HG02938 (cell line): ENCODE measurements around the gene ATP1A2.

Source experiments
- ATAC-seq: cut with Tn5 transposase; IDR thresholded peaks from one replicate; pipeline ENCODE4 v1.9.1; 2021; ENCODE audit warnings: mild to moderate bottlenecking, moderate library complexity; ENCODE audit not compliant: unreplicated experiment

The ATP1A2 gene

DNA sequence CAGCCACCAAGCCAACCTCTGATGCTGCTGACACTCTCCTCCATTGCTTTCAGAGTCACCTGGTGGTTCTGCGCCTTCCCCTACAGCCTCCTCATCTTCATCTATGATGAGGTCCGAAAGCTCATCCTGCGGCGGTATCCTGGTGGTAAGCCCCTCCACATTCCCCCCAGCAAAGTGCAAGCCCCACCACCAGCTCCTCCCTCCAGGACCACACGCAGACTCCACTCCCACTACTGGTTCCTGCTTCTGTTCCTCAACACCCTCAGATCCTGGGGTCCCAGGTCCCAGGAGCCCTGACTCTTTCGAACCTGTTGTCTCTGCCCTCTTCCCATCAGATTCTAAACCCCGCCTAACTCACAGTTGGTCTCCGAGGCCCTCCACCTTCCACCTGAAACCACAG lies 24.3 kb downstream of the ATP1A2 start:
- ATAC-seq: no peak

DNA sequence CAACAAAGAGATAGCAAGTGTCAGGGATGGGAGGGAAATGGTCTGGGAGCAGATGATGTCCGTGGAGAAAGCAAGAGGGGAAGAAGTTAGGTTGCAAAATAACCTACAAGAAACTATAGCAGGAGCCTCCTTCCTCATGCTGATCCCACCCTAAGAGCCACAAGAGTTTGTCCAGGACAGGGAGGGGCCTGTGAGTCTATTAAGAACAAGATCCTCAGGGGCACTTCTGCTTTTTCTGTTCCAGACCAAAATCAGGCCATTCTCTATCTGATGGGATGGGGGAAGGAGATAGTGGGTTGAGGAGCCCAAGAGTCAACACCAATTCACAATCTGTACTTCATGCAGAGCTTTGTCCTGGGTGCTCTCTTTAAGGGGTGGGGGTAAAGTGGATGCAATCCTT lies 28.1 kb downstream of the ATP1A2 start:
- no peak for ATAC-seq

DNA sequence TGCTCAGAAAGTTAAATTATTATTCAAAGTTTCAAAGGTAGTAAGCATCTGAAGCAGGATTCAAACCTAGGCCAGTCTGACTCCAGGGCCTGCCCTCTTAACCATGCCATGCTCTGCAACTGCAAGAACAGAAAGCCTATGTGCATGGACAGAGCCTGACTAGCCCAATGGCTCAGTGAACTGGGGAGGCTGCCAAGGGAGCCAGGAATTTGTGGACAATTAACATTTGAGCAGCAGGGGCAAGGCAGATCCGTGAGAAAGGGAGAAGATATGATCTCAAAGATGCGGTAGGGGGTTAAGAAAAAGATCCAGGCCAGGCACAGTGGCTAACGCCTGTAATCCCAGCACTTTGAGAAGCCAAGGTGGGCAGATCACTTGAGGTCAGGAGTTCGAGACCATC lies 29.4 kb downstream of the ATP1A2 start:
- no peak for ATAC-seq

DNA sequence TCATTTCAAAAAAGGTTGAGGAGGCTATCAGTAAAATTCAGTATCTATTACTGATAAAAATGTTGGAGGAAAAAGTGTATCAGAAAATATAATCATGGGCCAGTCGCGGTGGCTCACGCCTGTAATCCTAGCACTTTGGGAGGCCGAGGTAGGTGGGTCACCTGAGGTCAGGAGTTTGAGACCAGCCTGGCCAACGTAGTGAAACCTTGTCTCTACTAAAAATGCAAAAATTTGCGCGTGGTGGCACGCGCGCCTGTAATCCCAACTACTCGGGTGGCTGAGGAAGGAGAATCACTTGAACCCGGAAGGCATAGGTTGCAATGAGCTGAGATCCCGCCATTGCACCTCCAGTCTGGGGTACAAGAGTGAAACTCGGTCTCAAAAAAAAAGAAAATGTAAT lies 30.5 kb downstream of the ATP1A2 start:
- no peak for ATAC-seq

DNA sequence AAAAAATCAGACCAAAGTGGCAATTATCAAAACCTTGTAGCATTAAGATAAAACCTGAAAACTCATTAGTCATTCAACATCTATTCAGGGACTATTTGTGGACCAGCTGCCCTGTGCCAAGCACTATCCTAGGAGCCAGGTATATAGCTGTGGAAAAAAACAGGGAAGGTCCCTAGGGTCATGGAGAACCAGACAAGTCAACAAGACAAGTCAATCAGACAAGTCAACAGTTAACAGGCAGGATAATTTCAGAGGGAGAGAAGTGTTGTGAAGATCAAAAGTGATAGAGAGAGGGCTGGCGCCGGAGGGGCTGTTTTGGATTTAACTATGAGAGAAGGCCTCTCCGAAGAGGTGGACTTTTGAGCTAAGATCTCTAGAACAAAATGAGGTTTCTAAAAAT lies 32.6 kb downstream of the ATP1A2 start:
- ATAC-seq: no peak

DNA sequence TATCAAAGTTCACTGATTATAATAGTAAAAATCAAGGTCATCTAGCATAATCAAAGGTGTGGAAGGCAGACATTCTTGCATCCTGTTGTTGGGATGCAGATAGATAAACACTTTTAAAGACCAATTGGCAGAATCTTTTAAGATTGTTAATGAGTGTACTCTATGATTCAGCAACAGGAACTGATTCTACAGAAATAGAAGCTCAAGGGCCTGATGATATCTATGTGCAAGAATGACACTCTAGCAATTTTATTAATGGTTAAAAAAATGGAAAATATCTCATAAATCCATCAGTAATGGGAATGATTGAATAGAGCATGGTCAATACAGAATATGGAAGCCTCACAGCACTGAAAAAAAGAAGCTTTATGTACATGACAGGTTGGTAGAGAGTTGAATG lies 33.7 kb downstream of the ATP1A2 start:
- no peak for ATAC-seq

DNA sequence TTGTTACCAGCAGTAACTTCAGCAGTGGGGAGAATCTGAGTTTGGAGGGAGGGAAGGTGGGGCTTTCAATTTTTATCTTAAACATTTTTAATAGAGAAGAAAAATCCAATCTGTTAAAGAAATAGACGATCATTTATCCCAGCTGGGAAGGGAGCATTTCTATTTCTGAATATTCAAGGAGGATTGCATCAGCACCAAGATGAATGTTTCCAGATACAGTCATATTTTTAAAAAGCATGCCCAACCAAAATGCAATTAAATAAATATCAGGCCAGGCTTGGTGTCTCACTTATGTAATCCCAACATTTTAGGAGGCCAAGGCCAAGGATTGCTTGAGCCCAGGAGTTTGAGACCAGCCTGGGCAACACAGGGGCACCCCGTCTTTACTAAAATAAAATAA lies 34.2 kb downstream of the ATP1A2 start:
- no peak for ATAC-seq

DNA sequence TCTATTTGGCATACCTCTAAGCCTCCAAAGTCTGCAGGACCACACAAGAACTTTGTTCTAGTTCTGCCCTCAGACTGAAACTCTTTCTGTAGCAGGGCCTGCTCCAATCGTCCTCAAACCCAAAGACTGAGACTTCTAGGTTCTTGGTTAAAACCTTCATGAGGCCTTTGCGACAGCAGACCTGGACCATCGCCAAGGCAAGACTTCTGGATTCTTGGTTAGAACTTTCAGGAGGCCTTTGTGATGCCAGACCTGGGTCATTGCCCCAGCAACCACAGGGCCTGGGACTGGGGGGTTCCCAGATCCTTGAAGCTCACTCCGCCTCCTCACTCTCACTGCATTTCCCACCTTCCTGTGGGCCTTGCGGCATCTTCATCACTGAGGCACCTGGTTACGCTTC lies 35.7 kb downstream of the ATP1A2 start, which contains the start of gene ATP1A4:
Gene ATP1A4, plus strand, starts transcription at position 301 of the 400 bp plus-strand sequence. CDS start 438 bp downstream, outside the sequence.
- no peak for ATAC-seq

DNA sequence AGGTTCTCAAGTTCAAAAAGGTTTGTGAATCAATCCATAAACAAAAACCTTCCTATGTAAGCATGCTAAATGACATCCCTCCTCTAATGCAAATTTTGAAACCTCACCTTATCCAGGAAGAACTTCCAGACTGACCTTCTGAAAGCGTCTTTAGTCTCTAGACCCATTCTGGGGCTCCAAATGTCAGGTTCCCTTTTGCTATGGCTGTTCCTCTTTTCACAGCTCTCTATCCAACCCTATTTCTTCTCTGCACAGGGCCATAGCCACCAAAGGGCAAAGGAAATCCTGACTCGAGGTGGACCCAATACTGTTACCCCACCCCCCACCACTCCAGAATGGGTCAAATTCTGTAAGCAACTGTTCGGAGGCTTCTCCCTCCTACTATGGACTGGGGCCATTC lies 39.2 kb downstream of the ATP1A2 start:
- no peak for ATAC-seq

DNA sequence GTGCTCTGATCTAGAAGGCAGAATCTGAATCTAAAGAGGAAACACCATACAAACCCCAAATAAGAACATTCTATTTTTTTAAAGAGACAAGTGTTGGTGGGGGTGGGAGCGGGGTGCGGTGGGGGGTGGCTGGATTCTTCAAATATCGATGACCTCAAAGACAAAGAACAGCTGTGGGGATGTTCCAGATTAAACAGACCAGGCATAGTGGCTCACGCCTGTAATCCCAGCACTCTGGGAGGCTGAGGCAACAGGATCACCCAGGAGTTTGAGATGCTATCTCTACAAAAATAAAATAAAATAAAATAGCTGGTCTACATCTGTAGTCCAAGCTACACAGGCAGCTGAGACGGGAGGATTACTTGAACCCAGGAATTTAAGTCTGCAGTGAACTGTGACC lies 40.8 kb downstream of the ATP1A2 start:
- ATAC-seq: no peak

DNA sequence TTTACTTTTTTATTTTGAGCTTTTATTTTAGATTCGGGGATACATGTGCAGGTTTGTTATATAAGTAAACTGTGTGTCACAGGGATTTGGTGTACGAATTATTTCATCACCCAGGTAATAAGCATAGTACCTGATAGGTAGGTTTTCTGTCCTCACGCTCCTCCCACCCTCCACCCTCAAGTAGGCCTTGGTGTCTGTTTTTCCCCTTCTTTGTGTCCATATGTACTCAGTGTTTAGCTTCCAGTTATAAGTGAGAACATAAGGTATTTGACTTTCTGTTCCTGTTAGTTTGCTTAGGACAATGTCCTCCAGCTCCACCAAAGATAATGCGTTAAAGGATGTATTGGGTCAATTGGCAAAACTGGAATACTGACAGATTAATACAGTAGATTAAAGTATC lies 41.6 kb downstream of the ATP1A2 start:
- ATAC-seq: no peak

DNA sequence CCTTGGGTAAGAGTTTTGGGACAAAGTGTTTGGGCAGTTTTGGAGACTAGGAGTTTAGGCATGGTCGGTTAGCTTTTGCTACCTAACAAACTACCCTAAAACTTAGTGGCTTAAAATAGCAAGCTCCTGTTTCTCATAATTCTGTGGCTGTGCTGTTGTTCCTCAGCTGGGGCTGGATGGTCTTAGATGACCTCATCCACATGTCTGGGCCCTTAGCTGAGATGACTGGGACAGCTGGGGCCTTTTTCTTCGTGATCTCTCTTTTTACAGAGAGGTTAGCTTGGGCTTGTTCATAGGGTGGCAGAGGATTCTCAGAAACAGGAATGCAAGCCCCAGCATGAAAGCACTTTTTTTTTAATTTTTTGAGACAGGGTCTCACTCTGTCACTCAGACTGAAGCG lies 42.5 kb downstream of the ATP1A2 start:
- ATAC-seq: no peak

DNA sequence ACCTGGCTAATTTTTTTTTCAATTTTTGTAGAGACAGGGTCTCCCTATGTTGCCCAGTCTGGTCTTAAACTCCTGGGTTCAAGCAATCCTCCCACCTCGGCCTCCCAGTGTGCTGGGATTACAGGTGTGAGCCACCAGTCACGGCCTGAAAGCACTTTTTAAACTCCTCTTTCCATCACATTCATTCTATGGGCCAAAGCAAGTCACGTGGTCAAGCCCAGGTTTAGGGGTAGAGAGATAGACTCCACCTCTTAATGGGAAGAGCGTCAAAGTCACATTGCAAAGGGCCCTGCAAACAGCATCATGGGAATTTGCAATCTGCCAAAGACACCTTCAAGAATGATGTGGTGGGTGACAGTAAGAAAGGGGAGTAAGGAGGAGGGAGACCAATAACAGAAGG lies 43.0 kb downstream of the ATP1A2 start:
- no peak for ATAC-seq

DNA sequence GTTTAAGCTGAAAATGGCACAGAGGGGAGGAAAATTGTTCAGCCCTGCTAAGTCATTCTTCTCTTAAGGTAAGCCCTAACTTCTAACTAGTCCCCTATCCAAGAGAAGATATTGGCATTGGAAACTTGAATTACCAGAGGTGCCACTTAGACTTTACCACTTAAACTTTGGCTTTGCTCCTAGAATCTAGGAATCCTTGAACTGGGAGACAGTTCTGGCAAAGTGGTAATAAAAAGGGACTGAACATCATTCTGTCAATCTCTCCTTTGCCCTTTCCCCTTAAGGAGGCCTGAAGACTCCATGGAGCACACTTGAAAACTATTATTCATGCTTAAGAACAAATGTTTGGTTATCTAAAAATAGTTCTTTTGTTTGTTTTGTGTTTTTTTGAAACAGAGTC lies 44.3 kb downstream of the ATP1A2 start:
- no peak for ATAC-seq

DNA sequence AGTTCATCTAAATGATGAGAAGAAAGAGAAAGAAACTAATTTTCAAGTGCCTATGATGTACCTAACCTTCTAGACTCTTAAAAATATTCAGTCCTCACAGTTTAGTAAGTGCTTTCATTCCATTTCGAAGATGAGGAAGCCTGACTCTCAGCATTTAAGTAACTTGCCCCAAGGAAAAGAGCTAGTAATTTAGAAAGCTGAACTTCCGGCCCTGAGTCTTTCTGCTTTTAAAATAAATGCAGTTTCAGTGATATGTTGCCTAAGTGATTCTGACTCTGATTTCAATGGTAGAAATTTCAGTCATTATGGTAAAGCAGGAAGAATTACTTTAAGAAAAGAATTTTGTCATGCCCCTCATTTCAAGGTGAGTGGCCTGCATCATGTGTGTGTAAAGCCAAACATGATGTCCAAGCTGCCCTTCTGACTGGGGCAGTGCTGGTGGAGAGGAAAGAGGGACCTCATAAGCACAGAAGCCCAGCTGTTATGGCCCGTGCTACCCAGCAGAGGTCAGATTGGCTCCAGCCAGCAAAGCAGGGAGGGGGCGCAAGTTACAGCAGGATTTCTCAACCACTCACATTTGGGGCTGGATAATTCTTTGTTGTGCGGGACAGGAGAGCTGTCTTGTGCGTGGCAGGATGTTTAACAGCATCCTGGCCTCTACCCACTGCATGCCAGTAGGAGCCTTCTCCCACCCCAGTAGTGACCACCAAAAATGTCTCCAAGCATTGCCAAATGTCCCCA lies 46.6 kb downstream of the ATP1A2 start:
- no peak for ATAC-seq

DNA sequence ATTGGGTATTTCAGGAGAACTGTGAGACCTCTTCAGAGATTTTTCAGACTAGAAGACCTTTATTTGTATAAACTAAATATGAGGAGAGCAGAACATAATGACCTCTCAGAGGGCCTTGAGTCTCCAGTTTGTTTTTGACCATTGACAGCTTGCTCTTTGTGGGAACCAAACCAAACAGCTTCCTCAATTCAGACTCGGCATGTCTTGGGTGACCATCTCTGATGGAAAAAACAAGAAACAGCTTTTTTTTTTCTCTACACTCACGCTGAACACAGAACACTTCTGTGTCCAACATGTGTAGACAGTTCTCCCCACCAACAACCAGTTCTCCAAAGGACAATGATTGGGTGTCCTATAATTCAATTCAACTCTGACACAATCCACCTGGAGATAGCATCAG lies 47.4 kb downstream of the ATP1A2 start:
- ATAC-seq: no peak

DNA sequence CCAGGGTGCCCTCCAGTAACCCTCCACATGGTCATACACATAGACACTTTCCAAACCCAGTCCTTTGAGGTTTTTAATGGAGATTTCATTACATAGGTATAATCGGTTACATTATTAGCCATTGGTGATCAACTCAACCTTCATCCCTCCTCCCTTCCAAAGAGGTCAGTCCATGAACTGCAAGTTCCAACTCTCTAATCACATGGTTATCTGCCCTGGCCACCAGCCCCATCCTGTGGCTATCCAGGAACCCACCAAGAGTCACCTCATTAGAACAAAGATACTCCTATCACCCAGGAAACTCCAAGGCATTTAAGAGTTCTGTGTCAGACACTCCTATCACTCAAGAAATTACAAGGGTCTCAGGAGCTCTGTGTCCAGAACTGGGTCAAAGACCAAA lies 48.1 kb downstream of the ATP1A2 start:
- ATAC-seq: no peak

DNA sequence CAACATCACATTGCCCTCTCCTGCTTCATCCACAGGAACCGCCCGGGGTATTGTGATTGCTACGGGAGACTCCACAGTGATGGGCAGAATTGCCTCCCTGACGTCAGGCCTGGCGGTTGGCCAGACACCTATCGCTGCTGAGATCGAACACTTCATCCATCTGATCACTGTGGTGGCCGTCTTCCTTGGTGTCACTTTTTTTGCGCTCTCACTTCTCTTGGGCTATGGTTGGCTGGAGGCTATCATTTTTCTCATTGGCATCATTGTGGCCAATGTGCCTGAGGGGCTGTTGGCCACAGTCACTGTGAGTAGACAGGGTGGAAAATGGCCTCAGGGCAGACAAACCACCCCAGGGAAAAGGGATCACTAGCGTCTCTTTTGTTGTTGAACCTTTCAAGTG lies 48.6 kb downstream of the ATP1A2 start:
- ATAC-seq: no peak

DNA sequence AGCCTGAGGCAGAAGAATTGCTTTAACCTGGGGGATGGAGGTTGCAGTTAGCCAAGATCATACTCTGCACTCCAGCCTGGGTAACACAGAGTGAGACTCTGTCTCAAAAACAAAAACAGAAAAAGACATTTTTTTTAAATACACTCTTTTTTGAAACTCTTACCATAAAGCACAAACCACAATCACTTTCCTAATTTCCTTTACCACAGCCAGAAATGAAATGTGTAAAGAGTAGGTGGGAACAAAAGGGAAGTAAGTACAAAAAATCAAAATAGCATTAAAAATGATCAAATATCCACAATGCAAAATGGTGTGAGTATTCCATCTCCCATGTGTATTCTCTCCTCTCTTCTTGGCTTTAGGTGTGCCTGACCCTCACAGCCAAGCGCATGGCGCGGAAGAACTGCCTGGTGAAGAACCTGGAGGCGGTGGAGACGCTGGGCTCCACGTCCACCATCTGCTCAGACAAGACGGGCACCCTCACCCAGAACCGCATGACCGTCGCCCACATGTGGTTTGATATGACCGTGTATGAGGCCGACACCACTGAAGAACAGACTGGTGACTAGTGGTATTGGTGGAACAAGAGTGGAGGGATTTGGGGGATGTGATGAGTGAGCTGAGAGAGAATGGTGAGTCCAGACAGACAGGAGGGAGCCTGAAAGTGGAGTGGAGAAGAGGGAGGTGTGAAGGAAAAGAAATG lies 50.8 kb downstream of the ATP1A2 start:
- ATAC-seq: no peak

DNA sequence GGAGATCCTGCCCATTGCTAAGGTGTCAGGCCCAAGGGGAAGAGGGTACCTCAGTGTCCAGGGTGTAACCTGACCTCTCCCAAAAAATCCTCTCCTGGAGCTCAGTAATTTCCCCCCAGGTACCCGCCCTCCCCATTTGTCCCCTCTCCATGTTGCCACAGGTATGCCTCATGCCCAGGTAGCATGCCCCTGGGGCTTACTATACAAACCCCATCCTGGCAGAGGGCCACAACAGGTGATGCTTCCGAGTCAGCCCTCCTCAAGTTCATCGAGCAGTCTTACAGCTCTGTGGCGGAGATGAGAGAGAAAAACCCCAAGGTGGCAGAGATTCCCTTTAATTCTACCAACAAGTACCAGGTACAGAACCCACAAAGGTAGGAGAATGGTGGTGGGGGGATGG lies 51.5 kb downstream of the ATP1A2 start:
- no peak for ATAC-seq

DNA sequence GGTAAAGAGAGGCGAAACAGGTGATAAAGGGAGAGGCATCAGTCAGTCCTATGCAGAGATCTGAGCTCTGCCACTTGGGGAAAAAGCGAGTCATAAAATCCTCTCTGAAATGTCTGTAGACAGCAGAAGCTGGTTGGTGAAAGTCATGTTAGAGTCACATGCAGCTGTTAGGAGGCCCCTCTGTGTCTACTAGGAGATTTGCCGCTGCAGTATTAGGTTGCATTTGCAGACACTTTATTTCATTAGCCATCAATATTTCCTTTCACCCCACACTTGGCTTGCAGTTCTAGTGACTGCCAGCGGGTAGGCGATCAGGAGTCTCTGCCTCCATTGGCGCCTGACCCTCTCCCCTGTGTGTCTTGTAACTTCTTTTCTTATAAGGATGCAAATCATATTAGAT lies 52.0 kb downstream of the ATP1A2 start:
- ATAC-seq: no peak

DNA sequence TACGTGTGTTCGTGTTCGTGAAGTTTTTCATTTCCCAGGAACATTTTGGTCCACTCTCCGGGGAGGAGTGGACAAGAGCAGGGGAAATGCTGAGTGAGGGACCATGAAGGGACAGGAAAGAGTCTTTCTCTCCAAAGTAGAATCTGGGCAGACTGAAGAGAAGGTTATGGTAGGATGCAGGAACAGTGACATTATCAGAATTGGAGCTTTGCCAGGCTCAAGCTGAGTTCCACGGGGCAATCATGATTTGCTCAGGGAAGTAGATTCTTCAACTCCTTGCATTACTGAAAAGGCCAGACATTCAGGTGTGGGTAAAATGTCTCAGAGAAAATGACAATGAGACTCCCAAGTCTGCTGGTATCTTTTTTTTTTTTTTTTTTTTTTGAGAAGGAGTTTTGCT lies 52.5 kb downstream of the ATP1A2 start:
- ATAC-seq: no peak
